Kasumi-1 (cell line): ENCODE measurements around the gene PLEKHG5.

Experiments
- DNase-seq, 2 experiments: peaks; one replicate each; lab custom pipeline; 2025; lab: John Stamatoyannopoulos, UW

The PLEKHG5 gene, protein sequence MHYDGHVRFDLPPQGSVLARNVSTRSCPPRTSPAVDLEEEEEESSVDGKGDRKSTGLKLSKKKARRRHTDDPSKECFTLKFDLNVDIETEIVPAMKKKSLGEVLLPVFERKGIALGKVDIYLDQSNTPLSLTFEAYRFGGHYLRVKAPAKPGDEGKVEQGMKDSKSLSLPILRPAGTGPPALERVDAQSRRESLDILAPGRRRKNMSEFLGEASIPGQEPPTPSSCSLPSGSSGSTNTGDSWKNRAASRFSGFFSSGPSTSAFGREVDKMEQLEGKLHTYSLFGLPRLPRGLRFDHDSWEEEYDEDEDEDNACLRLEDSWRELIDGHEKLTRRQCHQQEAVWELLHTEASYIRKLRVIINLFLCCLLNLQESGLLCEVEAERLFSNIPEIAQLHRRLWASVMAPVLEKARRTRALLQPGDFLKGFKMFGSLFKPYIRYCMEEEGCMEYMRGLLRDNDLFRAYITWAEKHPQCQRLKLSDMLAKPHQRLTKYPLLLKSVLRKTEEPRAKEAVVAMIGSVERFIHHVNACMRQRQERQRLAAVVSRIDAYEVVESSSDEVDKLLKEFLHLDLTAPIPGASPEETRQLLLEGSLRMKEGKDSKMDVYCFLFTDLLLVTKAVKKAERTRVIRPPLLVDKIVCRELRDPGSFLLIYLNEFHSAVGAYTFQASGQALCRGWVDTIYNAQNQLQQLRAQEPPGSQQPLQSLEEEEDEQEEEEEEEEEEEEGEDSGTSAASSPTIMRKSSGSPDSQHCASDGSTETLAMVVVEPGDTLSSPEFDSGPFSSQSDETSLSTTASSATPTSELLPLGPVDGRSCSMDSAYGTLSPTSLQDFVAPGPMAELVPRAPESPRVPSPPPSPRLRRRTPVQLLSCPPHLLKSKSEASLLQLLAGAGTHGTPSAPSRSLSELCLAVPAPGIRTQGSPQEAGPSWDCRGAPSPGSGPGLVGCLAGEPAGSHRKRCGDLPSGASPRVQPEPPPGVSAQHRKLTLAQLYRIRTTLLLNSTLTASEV

DNA sequence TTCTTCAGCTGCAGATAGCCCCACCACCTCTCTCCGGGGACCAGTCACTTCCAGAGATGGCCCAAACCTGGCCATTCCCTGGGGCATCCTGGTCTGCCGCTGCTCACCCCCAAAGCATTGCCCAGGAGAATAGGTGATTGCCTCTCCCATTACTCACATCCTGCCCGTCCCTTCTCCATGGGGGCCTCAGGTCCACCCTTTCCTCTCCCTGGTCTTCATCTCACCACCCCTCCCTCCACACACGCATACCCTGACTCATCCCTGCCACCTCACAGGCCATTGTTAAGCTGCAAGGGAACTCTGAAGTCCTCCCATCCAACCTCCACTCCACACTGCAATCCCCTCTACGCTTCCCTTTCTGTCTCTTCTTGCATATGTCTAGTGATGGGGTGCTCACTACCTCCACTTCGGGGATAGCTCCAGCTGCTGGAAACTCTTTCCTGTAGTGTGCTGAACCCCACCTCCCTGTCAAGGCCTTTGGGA, at the start of gene PLEKHG5:
TSS of gene PLEKHG5 (minus strand) at position 188 of the 483 bp plus-strand sequence. CDS start 14,096 bp downstream, outside the sequence.
- DNase-seq, result no peak

- DNase-seq, result no peak
Observed at GRCh38 chr1:6538956-6539355, 47.5 kb upstream of the PLEKHG5 start.

DNA sequence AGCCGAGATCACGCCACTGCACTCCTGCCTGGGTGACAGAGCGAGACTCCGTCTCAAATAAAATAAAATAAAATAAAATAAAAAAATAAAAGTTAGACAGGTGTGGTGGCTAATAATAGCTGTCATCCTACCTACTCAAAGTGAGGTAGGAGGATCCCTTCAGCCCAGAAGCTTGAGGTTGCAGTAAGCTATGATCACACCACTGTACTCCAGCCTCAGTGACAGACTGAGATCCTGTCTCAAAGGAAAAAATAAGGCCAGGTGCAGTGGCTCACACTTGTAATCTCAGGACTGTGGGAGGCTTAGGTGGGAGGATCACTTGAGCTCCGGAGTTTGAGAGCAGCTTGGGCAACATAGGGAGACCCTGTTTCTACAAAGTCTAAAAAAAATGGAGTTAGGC, 44.8 kb upstream of the PLEKHG5 start:
- no peak for DNase-seq

- no peak for DNase-seq
Observed at GRCh38 chr1:6535214-6535613, 43.7 kb upstream of the PLEKHG5 start.

- DNase-seq, result no peak
Observed at GRCh38 chr1:6534248-6534822, 42.9 kb upstream of the PLEKHG5 start.

DNA sequence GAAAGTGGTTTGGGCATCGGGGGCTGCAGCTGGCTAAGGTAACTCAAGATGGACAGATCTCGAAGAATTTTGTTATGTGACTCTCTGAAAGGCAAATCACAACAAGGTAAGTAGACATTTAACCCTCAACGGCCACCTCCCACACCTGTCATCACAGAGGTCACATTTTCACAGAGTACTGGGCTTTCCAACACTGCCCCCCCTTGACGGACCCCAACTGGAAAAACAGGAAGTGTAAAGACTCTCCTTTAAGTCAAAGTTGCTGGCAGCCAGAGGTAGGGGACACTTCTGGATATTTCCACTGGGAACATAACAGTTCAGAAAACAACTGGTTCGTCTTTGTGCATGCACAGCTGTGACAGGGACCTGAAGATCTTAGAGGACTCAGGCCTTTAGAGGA, 40.5 kb upstream of the PLEKHG5 start:
- no peak for DNase-seq

DNA sequence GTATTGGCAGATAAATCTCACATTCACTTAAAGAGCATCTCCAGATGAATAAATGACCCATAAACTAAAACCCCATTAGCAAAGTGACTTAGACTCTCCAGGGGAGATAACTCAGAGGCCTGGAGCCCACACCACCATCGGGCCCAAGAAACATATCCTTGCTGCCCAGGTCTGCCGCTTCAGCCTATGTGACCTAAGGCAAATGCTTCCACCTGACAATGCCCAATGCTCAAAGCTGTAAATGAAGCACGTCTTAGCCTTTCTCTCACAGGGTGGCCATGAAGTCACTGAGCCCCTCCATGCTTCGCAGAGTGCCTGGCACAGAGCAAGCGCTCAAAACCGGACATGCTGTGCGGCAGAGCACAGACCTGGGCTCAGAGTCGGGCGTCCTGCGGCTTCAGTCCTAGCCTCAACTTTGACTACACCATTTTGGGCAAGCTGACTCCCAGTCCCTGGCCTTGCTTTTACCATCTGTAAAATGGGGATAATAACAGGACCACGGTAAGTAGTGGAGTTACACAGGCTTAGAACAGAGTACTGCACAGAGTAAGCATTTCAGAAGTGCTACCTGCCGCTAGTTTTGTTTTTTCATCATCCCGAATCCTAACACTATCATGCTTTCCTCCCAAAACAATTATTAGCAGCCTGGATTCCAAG, 39.2 kb upstream of the PLEKHG5 start:
- DNase-seq, result no peak

- no peak for DNase-seq
Observed at GRCh38 chr1:6528492-6528891, 37.0 kb upstream of the PLEKHG5 start.

- DNase-seq, result no peak
Observed at GRCh38 chr1:6526316-6526715, 34.8 kb upstream of the PLEKHG5 start.

DNA sequence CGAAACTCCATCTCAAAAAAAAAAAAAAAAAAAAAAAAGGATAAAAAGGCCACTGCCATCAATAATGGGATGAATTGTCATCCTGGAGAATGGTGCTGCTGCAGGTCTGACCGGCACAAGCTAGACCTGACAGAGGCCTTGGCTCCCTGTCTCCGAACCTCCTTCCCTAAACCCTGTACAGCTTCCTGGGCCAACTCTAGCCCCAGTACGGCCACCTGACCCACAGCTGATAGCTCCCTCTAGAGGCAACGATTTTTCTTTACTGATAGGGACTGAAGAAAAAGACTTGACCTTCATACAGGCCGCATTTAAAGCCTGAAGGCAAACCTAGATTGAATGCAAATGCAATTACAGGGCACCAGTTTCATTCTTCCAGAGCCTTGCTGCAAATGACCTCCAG, 32.1 kb upstream of the PLEKHG5 start:
- DNase-seq, result peak; percentile 20 to 29

DNA sequence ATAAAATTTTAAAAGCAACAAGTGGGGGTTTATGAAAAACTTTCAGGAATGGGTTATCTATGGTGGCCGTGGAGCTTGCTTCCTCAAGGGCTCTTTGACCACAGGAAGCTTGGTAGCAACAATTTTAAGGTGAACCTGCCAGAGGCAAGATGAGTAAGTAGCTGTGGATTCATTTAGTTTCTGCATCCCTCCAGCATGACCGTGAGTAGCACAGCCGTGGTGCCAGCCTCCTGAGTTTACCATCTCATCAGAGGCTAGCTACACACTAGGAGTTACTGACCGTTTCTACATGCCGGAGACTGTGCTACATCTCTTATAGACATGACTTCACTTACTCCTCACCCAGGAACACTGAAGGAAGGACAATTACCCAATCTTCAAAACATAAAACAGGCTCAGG, 30.1 kb upstream of the PLEKHG5 start:
- DNase-seq, result no peak

DNA sequence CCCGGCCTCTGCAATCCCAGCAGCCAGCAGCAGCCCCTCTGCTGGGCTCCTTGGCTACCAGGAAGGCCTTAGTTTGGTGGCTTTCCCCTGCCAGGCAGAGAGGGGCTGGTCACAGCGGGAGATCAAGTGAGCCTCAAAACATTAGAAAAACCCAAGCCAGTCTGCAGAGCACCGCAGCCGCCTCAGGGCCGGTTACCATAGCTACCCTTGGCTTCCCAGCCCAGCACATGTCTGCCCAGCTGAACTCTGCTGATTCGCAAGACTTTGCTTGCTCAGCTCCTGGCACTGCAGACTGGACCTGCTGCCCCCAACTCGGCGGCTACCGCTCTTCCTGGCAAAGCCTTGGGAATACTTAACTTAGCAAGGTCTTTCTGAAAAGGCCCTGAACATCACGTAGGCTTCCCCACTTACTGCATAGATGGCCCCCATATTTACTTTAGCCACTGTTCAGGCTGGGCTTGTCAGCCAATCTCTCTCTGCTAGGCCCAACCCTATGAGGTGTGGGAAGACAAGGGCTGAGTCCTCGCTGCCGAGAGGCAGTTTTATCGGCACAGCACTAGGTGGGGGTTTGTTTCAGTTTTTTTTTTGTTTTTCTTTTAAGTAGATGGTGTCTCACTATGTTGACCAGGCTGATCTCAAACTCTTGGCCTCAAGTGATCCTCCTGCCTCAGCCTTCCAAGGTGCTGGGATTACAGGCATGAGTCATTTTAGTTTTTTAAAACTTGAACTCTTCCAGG, 28.6 kb upstream of the PLEKHG5 start:
- DNase-seq, result no peak

- no peak for DNase-seq
Observed at GRCh38 chr1:6519491-6519934, 28.0 kb upstream of the PLEKHG5 start.

- no peak for DNase-seq
Observed at GRCh38 chr1:6517435-6517851, 26.0 kb upstream of the PLEKHG5 start.

- DNase-seq, result no peak
Observed at GRCh38 chr1:6515771-6516170, 24.3 kb upstream of the PLEKHG5 start.

DNA sequence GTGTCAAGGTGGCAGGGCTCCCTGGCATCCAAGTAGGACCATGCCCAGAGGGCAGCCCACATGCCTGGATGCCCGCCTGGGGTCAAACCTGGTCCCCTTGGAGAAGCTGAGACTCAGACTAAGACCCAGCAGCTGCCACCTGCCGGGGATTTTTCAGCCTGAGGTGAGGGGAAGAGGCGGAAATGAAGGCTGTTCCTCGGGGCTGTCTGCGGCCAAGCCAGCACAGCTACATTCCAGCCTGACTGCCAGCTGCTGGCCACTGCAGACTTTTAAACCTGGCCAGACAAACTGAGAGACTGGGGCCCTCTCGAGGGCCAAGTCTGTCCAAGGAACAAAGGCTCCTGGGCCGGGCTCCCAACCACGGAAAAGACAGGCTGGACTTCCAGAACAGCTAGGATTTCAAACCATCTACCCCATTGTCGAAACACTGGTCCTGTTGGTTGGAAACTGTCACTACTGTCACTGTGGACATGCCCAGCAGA, 21.9 kb upstream of the PLEKHG5 start:
- no peak for DNase-seq

- DNase-seq, result no peak
Observed at GRCh38 chr1:6512908-6513280, 21.4 kb upstream of the PLEKHG5 start.

GRCh38 chr1:6512245-6512907, 20.9 kb upstream of the PLEKHG5 start:
- DNase-seq, result no peak

DNA sequence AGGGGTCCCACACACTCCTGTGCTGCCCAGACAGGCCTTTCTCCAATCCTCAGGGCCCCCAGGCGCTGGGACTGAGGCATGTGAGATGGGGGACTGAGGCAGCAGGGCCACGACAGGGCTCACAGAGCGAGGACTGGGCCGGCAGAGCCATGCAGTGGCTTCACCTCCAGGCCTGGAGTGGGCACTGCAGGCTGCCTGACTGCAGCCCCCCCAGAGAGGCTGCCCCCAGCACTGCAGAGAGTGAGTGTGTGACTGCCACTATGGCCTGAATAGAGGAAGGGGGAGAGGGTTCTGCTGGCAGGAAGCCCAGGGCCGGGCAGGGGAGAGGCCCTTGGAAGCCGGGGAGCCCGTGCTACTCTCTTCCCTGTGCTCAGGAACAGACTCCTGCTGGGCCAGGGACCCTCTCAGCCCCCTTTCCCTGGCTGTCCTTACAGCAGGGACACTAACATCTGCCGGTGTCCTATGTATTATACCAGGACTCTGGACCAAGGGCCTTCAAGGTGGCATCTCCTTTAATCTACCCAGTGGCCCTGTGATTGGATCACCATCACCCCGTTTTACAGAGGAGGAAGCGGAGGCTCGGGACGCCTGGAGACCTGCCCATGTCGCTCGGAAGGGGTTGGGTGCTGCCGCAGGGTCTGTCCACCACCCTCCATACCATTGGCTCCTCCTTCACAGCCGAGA, 20.2 kb upstream of the PLEKHG5 start:
- no peak for DNase-seq

DNA sequence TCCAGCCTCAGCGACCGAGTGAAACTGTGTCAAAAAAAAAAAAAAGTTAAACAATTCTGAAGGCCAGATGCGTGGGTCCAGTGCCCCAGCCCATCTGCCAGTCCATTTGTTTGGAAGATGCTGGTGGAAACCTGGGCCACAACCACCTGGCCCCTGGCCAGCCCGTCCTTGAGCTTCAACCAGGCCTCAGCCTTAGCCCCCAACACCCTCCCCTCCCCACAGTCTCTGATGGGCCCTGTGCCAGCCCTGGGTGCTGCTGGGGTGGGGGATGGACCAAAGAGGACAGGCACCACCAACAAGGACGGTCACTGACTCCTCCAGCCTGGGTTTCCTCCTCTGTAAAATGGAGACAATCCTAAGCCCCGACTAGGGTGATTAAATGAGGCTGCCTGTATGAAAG, 19.6 kb upstream of the PLEKHG5 start:
- DNase-seq, result no peak
